Tibial nerve (tissue), 4 donors: ENCODE results near the gene PCMTD2.

ENCODE experiments used
- CTCF ChIP-seq, 5 experiments: fragments of 200-600 bp in 3 of 5; fragments of 450-650 bp in 2 of 5; sonication (generic) in 3 of 5; IDR thresholded peaks; one replicate each; pipeline ENCODE4 v1.5.1; 2016 to 2019; ENCODE audit warnings: antibody characterized with exemption in 5 of 5, mild to moderate bottlenecking in 3 of 5, moderate library complexity in 2 of 5
- EP300 ChIP-seq, 2 donors: sonication (generic); formaldehyde crosslinking; IDR thresholded peaks; one replicate each; pipeline ENCODE4 v1.6.1; 2017; ENCODE audit warnings: antibody characterized with exemption in 2 of 2, mild to moderate bottlenecking in 1 of 2
- POLR2A ChIP-seq, 2 donors: fragments of 450-650 bp; IDR thresholded peaks; one replicate each; pipeline ENCODE4 v1.6.1; 2017; ENCODE audit warnings: antibody characterized with exemption in 2 of 2, mild to moderate bottlenecking in 2 of 2, moderate library complexity in 2 of 2

- TF ChIP-seq CTCF (IDR thresholded peaks at IDR 0.05) (no peak), POLR2A (IDR thresholded peaks at IDR 0.05) (no peak), EP300 (IDR thresholded peaks at IDR 0.05) (no peak)
Measured at GRCh38 chr20:64265201-64265600, 9.7 kb downstream of the PCMTD2 start.
